Vagina (tissue), 2 donors: ENCODE data around the gene KPNA3. TPM values are rescaled to one million over a fixed set of nuclear protein-coding genes. Genes with fewer than 3 reads are reported as not detected.

Experiments
- DNase-seq, 2 donors: peaks; one replicate each; pipeline ENCODE4 v3.0.0-alpha.2; 2017; ENCODE audit errors: extremely low spot score in 2 of 2
- H3K27ac ChIP-seq: fragments of 200-600 bp; sonication (generic); one replicate; pipeline ENCODE4 v1.5.1; 2019
- H3K27me3 ChIP-seq: fragments of 200-600 bp; sonication (generic); one replicate; pipeline ENCODE4 v1.5.1; 2019
- H3K36me3 ChIP-seq, 2 donors: fragments of 200-600 bp; sonication (generic); one replicate each; pipeline ENCODE4 v1.5.1; 2017 to 2019
- H3K4me1 ChIP-seq: fragments of 200-600 bp; sonication (generic); one replicate; pipeline ENCODE4 v1.5.1; 2019
- H3K4me3 ChIP-seq, 2 donors: fragments of 200-600 bp; sonication (generic); 1 replicate in 1 of 2; 2 replicates in 1 of 2; pipeline ENCODE4 v1.5.1; 2016 to 2019
- H3K9me3 ChIP-seq: fragments of 200-600 bp; sonication (generic); one replicate; pipeline ENCODE4 v1.5.1; 2019
- CTCF ChIP-seq, 3 experiments: fragments of 450-650 bp in 2 of 3; fragments of 200-600 bp in 1 of 3; sonication (generic) in 1 of 3; IDR thresholded peaks; one replicate each; pipeline ENCODE4 v1.5.1; 2017 to 2019; ENCODE audit warnings: antibody characterized with exemption in 3 of 3, mild to moderate bottlenecking in 2 of 3, moderate library complexity in 2 of 3
- POLR2A ChIP-seq, 2 donors: fragments of 450-650 bp; IDR thresholded peaks; one replicate each; pipeline ENCODE4 v1.6.1; 2017; ENCODE audit warnings: antibody characterized with exemption in 2 of 2, mild to moderate bottlenecking in 2 of 2, moderate library complexity in 2 of 2
- POLR2AphosphoS5 ChIP-seq, 2 donors: sonication (generic); formaldehyde crosslinking; IDR thresholded peaks; one replicate each; pipeline ENCODE4 v1.9.0; 2017; ENCODE audit warnings: antibody characterized with exemption in 2 of 2, mild to moderate bottlenecking in 2 of 2, low read depth in 1 of 2; ENCODE audit not compliant: insufficient read depth in 1 of 2
- intact Hi-C: fragments of 100-400 bp; cut with DNase I; formaldehyde crosslinking; loops from one replicate; pipeline ENCODE4 v1.15.1; 2023
- total RNA-seq: library from RNA; depleted of rRNA; stranded (reverse); fragments of >200 nt; gene quantifications from one replicate; pipeline ENCODE4 v1.2.3, GENCODE V29; 2016

KPNA3 gene
- total RNA-seq, 1 donor from 2014 or later: 17.2 TPM

GRCh38 chr13:49836516-49836915 is 44.0 kb upstream of the KPNA3 start:
- Histone ChIP-seq H3K4me1 (no peaks in the 10 kb centered on the region), H3K27me3 (no peaks in the 10 kb centered on the region), H3K9me3 (no peaks in the 10 kb centered on the region), H3K27ac (no peak overlapping the region), H3K4me3 (no peak overlapping the region), H3K36me3 (no peaks in the 10 kb centered on the region)
- TF ChIP-seq CTCF (IDR thresholded peaks at IDR 0.05): no peak
- TF ChIP-seq POLR2AphosphoS5 (IDR thresholded peaks at IDR 0.05; ENCODE audit: insufficient read depth in 1 of 2, low read depth in 1 of 2): no peak
- no peak for TF ChIP-seq POLR2A (IDR thresholded peaks at IDR 0.05)
- intact Hi-C loops: no loop called here
- DNase-seq: no peak

- intact Hi-C loops: no loop called here
- DNase-seq: no peak
These were observed 40.9 kb upstream of the KPNA3 start for GRCh38 chr13:49833402-49833801.

GRCh38 chr13:49831455-49831854 is 39.0 kb upstream of the KPNA3 start:
- Histone ChIP-seq H3K4me1 (no peaks in the 10 kb centered on the region), H3K9me3 (no peaks in the 10 kb centered on the region), H3K36me3 (no peaks in the 10 kb centered on the region), H3K27me3 (no peaks in the 10 kb centered on the region), H3K27ac (no peak overlapping the region), H3K4me3 (no peak overlapping the region)
- intact Hi-C loops: no loop called here
- no peak for DNase-seq
- TF ChIP-seq POLR2A (IDR thresholded peaks at IDR 0.05): no peak
- TF ChIP-seq POLR2AphosphoS5 (IDR thresholded peaks at IDR 0.05; ENCODE audit: insufficient read depth in 1 of 2, low read depth in 1 of 2): no peak
- no peak for TF ChIP-seq CTCF (IDR thresholded peaks at IDR 0.05)

More at GRCh38 chr13:49833402-49833801, 40.9 kb upstream of the KPNA3 start:
- Histone ChIP-seq H3K27me3 (no peaks in the 10 kb centered on the region), H3K27ac (no peak overlapping the region), H3K36me3 (no peaks in the 10 kb centered on the region), H3K4me3 (no peak overlapping the region), H3K9me3 (no peaks in the 10 kb centered on the region), H3K4me1 (no peaks in the 10 kb centered on the region)
- TF ChIP-seq POLR2A (IDR thresholded peaks at IDR 0.05): no peak
- no peak for TF ChIP-seq POLR2AphosphoS5 (IDR thresholded peaks at IDR 0.05; ENCODE audit: insufficient read depth in 1 of 2, low read depth in 1 of 2)
- TF ChIP-seq CTCF (IDR thresholded peaks at IDR 0.05): no peak

- no peak overlapping the region for H3K27ac ChIP-seq
- DNase-seq: no peak
- no peaks in the 10 kb centered on the region for H3K36me3 ChIP-seq
- TF ChIP-seq CTCF (IDR thresholded peaks at IDR 0.05): no peak
- TF ChIP-seq POLR2AphosphoS5 (IDR thresholded peaks at IDR 0.05; ENCODE audit: insufficient read depth in 1 of 2, low read depth in 1 of 2): no peak
- no peak for TF ChIP-seq POLR2A (IDR thresholded peaks at IDR 0.05)
- H3K4me1 ChIP-seq: no peaks in the 10 kb centered on the region
- H3K4me3 ChIP-seq: no peak overlapping the region
- intact Hi-C loops: no loop called here
- no peaks in the 10 kb centered on the region for H3K9me3 ChIP-seq
- H3K27me3 ChIP-seq: no peaks in the 10 kb centered on the region
These were observed 38.2 kb upstream of the KPNA3 start for GRCh38 chr13:49830721-49831120.

- DNase-seq: no peak
- no peaks in the 10 kb centered on the region for H3K27me3 ChIP-seq
- intact Hi-C loops: no loop called here
- H3K9me3 ChIP-seq: no peaks in the 10 kb centered on the region
- no peaks in the 10 kb centered on the region for H3K36me3 ChIP-seq
- TF ChIP-seq CTCF (IDR thresholded peaks at IDR 0.05) (no peak), POLR2A (IDR thresholded peaks at IDR 0.05) (no peak), POLR2AphosphoS5 (IDR thresholded peaks at IDR 0.05; ENCODE audit: insufficient read depth in 1 of 2, low read depth in 1 of 2) (no peak)
- H3K4me3 ChIP-seq: no peak overlapping the region
- H3K4me1 ChIP-seq: no peaks in the 10 kb centered on the region
- H3K27ac ChIP-seq: no peak overlapping the region
These were observed 37.2 kb upstream of the KPNA3 start for GRCh38 chr13:49829715-49830114.
